Natural killer cell (primary cell): ENCODE results near the gene CDK18. TPM values are rescaled to one million over a fixed set of nuclear protein-coding genes. Genes with fewer than 3 reads are reported as not detected.

Experiments
- ATAC-seq, 3 donors: fragments of 150-1000 bp in 2 of 3; fragments of 200-7000 bp in 1 of 3; cut with Tn5 transposase; 1 replicate in 1 of 3; 2 replicates in 2 of 3; pipeline ENCODE4 v1.10.0; 2021; ENCODE audit warnings: mild to moderate bottlenecking in 2 of 3, moderate library complexity in 2 of 3
- DNase-seq, 2 donors: peaks; one replicate each; pipeline versions ENCODE4 v3.0.0 to v3.0.0-alpha.2; 2013 to 2021; ENCODE audit warnings: mixed read lengths in 1 of 2
- H3K27ac ChIP-seq: one replicate; pipeline ENCODE4 v1.5.1; 2013; ENCODE audit warnings: mild to moderate bottlenecking, low read length
- H3K27me3 ChIP-seq: one replicate; pipeline ENCODE4 v1.6.1; 2013; ENCODE audit warnings: low read length; ENCODE audit not compliant: control insufficient read depth, insufficient read depth
- H3K36me3 ChIP-seq: one replicate; pipeline ENCODE4 v1.6.1; 2013; ENCODE audit warnings: low read length; ENCODE audit not compliant: control insufficient read depth, insufficient read depth
- H3K4me1 ChIP-seq: one replicate; pipeline ENCODE4 v1.6.1; 2013; ENCODE audit warnings: low read length; ENCODE audit not compliant: control insufficient read depth, insufficient read depth
- H3K4me3 ChIP-seq: one replicate; pipeline ENCODE4 v1.5.1; 2013; ENCODE audit warnings: low read length
- H3K9me3 ChIP-seq: one replicate; pipeline ENCODE4 v1.6.1; 2013; ENCODE audit warnings: low read length; ENCODE audit not compliant: control insufficient read depth, insufficient read depth
- H3K27ac Mint-ChIP-seq, 2 donors: one replicate each; pipeline ENCODE4 v1.8.0; 2022; ENCODE audit warnings: mild to moderate bottlenecking in 2 of 2, mixed read lengths in 2 of 2, moderate library complexity in 1 of 2
- H3K27me3 Mint-ChIP-seq, 2 donors: one replicate each; pipeline ENCODE4 v1.8.0; 2022; ENCODE audit warnings: low read depth in 2 of 2, mixed read lengths in 2 of 2
- H3K36me3 Mint-ChIP-seq: one replicate; pipeline ENCODE4 v1.8.0; 2022; ENCODE audit warnings: mixed read lengths
- H3K4me1 Mint-ChIP-seq, 2 donors: one replicate each; pipeline ENCODE4 v1.8.0; 2022; ENCODE audit warnings: mixed read lengths in 2 of 2
- H3K4me3 Mint-ChIP-seq: one replicate; pipeline ENCODE4 v1.8.0; 2022; ENCODE audit warnings: mild to moderate bottlenecking, moderate library complexity, mixed read lengths
- H3K9me3 Mint-ChIP-seq, 2 donors: one replicate each; pipeline ENCODE4 v1.8.0; 2022; ENCODE audit warnings: mixed read lengths in 2 of 2
- WGBS: methylation state at CpG from one replicate; pipeline ENCODE4 v1.1.7; 2013; ENCODE audit warnings: missing lambda C conversion rate; ENCODE audit not compliant: insufficient coverage; 5-methylcytosine and 5-hydroxymethylcytosine counted together
- intact Hi-C: fragments of 100-400 bp; cut with micrococcal nuclease; formaldehyde crosslinking; loops from one replicate; pipeline ENCODE4 v1.14.2; 2022
- total RNA-seq, 4 donors: library from RNA; stranded (reverse); fragments of 120-200 nt in 1 of 4; gene quantifications; one replicate each; pipeline versions ENCODE4 v1.2.3 to v1.2.4, GENCODE V29; 2013 to 2022
- TF ChIP-seq, protein P1 (sequence below): fragments of 200-600 bp; IDR thresholded peaks from one replicate; pipeline ENCODE4 v1.8.0; 2022; ENCODE audit warnings: antibody characterized with exemption

CDK18 gene
- total RNA-seq, 3 donors from 2014 or later (not counting 1 experiment from before 2014, with no cell fraction given), result 1.9 to 5.3 (median 4.0) TPM

DNA sequence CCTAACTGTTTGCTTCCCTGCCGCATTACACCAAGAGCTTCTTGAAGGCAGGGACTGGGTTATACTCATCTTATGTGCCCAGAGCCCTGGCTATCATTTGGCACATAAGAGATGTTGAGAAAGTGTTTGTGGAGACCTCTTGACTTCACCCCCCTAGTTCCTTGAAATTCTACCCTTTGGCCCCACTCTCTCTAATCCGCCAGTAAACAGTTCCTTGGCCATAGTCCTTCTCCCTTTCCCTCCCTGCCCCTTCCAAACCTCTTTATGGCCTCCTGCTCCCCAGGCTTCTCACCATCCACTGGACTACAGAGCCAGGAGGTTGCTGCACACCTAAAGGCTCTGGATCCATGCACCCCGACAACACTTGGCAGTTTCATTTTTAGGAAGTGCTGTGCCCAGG, 1.5 kb upstream of the CDK18 start:
- WGBS, result 90% methylated on average over 3 of the region's 3 CpGs
- peaks cover 0 to 7% of the 10 kb centered on the region in 2 donors for H3K27me3 Mint-ChIP-seq
- ATAC-seq, result no peak
- Histone ChIP-seq H3K27ac (no peak overlapping the region), H3K9me3 (no peaks in the 10 kb centered on the region), H3K4me1 (peaks cover 20% of the 10 kb centered on the region), H3K4me3 (no peak overlapping the region), H3K36me3 (no peaks in the 10 kb centered on the region), H3K27me3 (no peaks in the 10 kb centered on the region)
- no peak for DNase-seq
- TF ChIP-seq, protein P1, sequence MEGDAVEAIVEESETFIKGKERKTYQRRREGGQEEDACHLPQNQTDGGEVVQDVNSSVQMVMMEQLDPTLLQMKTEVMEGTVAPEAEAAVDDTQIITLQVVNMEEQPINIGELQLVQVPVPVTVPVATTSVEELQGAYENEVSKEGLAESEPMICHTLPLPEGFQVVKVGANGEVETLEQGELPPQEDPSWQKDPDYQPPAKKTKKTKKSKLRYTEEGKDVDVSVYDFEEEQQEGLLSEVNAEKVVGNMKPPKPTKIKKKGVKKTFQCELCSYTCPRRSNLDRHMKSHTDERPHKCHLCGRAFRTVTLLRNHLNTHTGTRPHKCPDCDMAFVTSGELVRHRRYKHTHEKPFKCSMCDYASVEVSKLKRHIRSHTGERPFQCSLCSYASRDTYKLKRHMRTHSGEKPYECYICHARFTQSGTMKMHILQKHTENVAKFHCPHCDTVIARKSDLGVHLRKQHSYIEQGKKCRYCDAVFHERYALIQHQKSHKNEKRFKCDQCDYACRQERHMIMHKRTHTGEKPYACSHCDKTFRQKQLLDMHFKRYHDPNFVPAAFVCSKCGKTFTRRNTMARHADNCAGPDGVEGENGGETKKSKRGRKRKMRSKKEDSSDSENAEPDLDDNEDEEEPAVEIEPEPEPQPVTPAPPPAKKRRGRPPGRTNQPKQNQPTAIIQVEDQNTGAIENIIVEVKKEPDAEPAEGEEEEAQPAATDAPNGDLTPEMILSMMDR, result no peak
- H3K4me1 Mint-ChIP-seq, result peaks cover 0 to 15% of the 10 kb centered on the region in 2 donors
- intact Hi-C loops, result no loop called here
- H3K4me3 Mint-ChIP-seq, result peak overlapping the region; percentile 72
- peak overlapping the region; percentile 6 to 9 for H3K27ac Mint-ChIP-seq
- no peaks in the 10 kb centered on the region for H3K9me3 Mint-ChIP-seq
- H3K36me3 Mint-ChIP-seq, result no peaks in the 10 kb centered on the region

DNA sequence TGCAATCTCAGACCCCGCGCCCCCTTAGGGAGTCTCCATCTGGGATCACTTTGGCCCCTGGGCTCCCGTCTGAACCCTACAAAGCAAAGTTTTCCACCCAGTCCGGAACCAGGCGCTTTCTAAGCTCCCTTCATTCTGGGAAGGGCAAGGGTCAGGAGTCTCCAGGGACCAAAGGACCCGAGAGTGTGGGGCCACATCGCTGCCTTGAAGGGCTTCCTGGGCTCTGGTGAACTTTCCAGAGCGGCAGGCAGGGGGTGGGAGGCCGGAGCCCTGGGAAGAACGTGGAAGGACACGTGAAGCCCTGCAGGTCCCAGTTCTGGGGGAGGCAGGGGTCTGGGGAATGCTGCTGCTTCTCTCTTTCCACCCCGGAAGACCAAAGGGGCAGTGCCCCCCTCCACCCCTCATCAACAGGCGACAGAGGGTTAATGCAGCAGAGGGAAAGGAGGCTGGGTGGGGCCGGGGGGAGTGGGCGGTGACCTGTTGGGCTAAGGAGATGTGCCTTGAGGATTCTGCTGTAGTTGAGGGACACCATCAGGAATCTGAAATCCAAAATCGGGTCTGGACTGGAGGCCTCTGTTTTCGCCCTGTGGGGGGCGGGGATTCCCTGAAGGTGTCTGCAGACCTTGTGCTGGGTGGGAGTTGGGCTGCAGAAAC, 734 bp downstream of the CDK18 start:
- Histone ChIP-seq H3K4me1 (peaks cover 20% of the 10 kb centered on the region), H3K27me3 (no peaks in the 10 kb centered on the region), H3K36me3 (no peaks in the 10 kb centered on the region), H3K9me3 (no peaks in the 10 kb centered on the region), H3K4me3 (peak overlapping the region; percentile 62), H3K27ac (no peak overlapping the region)
- ATAC-seq (no peak), DNase-seq (no peak)
- no peaks in the 10 kb centered on the region for H3K36me3 Mint-ChIP-seq
- intact Hi-C loops, result no loop called here
- peaks cover 0 to 7% of the 10 kb centered on the region in 2 donors for H3K27me3 Mint-ChIP-seq
- H3K27ac Mint-ChIP-seq, result peak overlapping the region in 1 of 2 donors; percentile 40
- TF ChIP-seq, protein P1, result no peak
- peak overlapping the region; percentile 87 for H3K4me3 Mint-ChIP-seq
- peaks cover 0 to 15% of the 10 kb centered on the region in 2 donors for H3K4me1 Mint-ChIP-seq
- WGBS, result 11% methylated on average over 16 of the region's 18 CpGs
- no peaks in the 10 kb centered on the region for H3K9me3 Mint-ChIP-seq

DNA sequence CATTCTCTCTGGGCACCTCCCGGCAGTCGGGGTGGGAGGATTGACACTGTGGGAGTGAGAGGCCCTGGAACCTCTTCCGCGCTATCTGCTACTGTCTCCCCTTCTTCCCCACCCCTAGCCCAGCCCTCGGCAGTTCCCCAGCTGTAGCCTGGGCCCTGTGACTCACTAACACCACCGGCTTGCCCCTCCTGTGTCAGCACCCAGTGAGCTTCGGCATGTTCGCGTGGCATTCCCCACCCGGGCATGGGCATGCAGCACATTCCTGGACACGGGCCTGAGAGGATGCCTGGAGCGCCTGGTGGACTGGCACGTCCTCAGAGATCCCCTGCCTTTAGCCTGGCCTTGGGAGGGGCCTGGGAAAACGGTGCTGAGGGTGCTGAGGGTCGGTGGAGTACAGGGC, 1.3 kb downstream of the CDK18 start:
- peaks cover 0 to 15% of the 10 kb centered on the region in 2 donors for H3K4me1 Mint-ChIP-seq

More for the DNA sequence above, 1.3 kb downstream of the CDK18 start:
- H3K9me3 ChIP-seq, result no peaks in the 10 kb centered on the region
- no peak for DNase-seq
- H3K4me3 ChIP-seq, result no peak overlapping the region
- peaks cover 0 to 7% of the 10 kb centered on the region in 2 donors for H3K27me3 Mint-ChIP-seq
- TF ChIP-seq, protein P1, result no peak
- no peaks in the 10 kb centered on the region for H3K36me3 ChIP-seq
- ATAC-seq, result no peak
- no peak overlapping the region for H3K27ac ChIP-seq
- WGBS, result 75% methylated on average over 15 of the region's 15 CpGs
- H3K27ac Mint-ChIP-seq, result no peak overlapping the region
- no peaks in the 10 kb centered on the region for H3K36me3 Mint-ChIP-seq
- H3K9me3 Mint-ChIP-seq, result no peaks in the 10 kb centered on the region
- H3K27me3 ChIP-seq, result no peaks in the 10 kb centered on the region
- intact Hi-C loops, result no loop called here
- peaks cover 20% of the 10 kb centered on the region for H3K4me1 ChIP-seq
- H3K4me3 Mint-ChIP-seq, result peak overlapping the region; percentile 87
